HepG2 (cell line): ENCODE data around the gene PRSS48. TPM values are rescaled to one million over a fixed set of nuclear protein-coding genes. Genes with fewer than 3 reads are reported as not detected.
A peak's percentile ranks its signal among the peaks of the same experiment; 100 is the strongest.

Source experiments
- ARID5B ChIP-seq: IDR thresholded peaks from 2 replicates; pipeline ENCODE4 v1.4.0; 2020; ENCODE audit warnings: mild to moderate bottlenecking, missing genetic modification reagents
- ATF6 ChIP-seq: sonication (generic); formaldehyde crosslinking; conservative IDR thresholded peaks from 2 replicates; pipeline ENCODE4 v1.4.0; 2020; ENCODE audit warnings: missing genetic modification reagents
- E2F1 ChIP-seq: sonication (generic); formaldehyde crosslinking; IDR thresholded peaks from 2 replicates; pipeline ENCODE4 v1.5.0; 2020; ENCODE audit warnings: missing genetic modification reagents
- MYC ChIP-seq: sonication (generic); formaldehyde crosslinking; IDR thresholded peaks from 2 replicates; pipeline ENCODE4 v1.9.0; 2021; ENCODE audit warnings: missing genetic modification reagents, borderline replicate concordance
- NCOR1 ChIP-seq: fragments of 200-600 bp; sonication (generic); IDR thresholded peaks from 2 replicates; pipeline ENCODE4 v1.7.0; 2017; ENCODE audit warnings: antibody characterized with exemption, low read length, borderline replicate concordance
- POLR2AphosphoS2 ChIP-seq: IDR thresholded peaks from 2 replicates; pipeline ENCODE4 v1.6.1; 2011; ENCODE audit warnings: low read depth, low read length, improper control_type of control experiment
- RFX5 ChIP-seq: IDR thresholded peaks from 2 replicates; pipeline ENCODE4 v1.6.1; 2011; ENCODE audit warnings: low read depth, low read length, improper control_type of control experiment
- SIN3B ChIP-seq: fragments of 150-350 bp; IDR thresholded peaks from 2 replicates; pipeline ENCODE4 v1.6.1; 2014; ENCODE audit warnings: low read length
- SMYD3 ChIP-seq: sonication (generic); formaldehyde crosslinking; IDR thresholded peaks from 2 replicates; pipeline ENCODE4 v1.8.1; 2023; ENCODE audit warnings: mild to moderate bottlenecking, missing genetic modification reagents
- SOX6 ChIP-seq, 2 experiments: fragments of 450-650 bp in 1 of 2; sonication (generic) in 1 of 2; formaldehyde crosslinking in 1 of 2; IDR thresholded peaks; 2 replicates each; pipeline versions ENCODE4 v1.4.0 to v1.6.1; 2017 to 2020; ENCODE audit warnings: antibody characterized with exemption in 1 of 2, mild to moderate bottlenecking in 1 of 2, missing genetic modification reagents in 1 of 2
- SP1 ChIP-seq, 2 experiments: fragments of 450-650 bp in 1 of 2; sonication (generic) in 1 of 2; formaldehyde crosslinking in 1 of 2; IDR thresholded peaks; 2 replicates each; pipeline versions ENCODE4 v1.4.0 to v1.6.1; 2016 to 2020; ENCODE audit warnings: missing genetic modification reagents in 1 of 2
- TBL1XR1 ChIP-seq: fragments of 150-350 bp; IDR thresholded peaks from 2 replicates; pipeline ENCODE4 v1.6.1; 2014; ENCODE audit warnings: borderline replicate concordance, low read length; ENCODE audit not compliant: partially characterized antibody
- TFE3 ChIP-seq: IDR thresholded peaks from 2 replicates; pipeline ENCODE4 v1.6.1; 2016
- ZKSCAN5 ChIP-seq: sonication (generic); formaldehyde crosslinking; IDR thresholded peaks from 2 replicates; pipeline ENCODE4 v1.5.1; 2020; ENCODE audit warnings: mild to moderate bottlenecking, missing genetic modification reagents
- ZMYM2 ChIP-seq: sonication (generic); formaldehyde crosslinking; IDR thresholded peaks from 2 replicates; pipeline ENCODE4 v1.8.0; 2022; ENCODE audit warnings: mild to moderate bottlenecking, missing genetic modification reagents
- ZNF143 ChIP-seq: sonication (generic); formaldehyde crosslinking; IDR thresholded peaks from 2 replicates; pipeline ENCODE4 v1.4.0; 2020; ENCODE audit warnings: missing genetic modification reagents
- ZNF24 ChIP-seq: fragments of 450-650 bp; IDR thresholded peaks from 2 replicates; pipeline ENCODE4 v1.6.1; 2017; ENCODE audit warnings: antibody characterized with exemption, mild to moderate bottlenecking
- ZNF367 ChIP-seq: sonication (generic); formaldehyde crosslinking; IDR thresholded peaks from 2 replicates; pipeline ENCODE4 v1.4.0; 2020; ENCODE audit warnings: missing genetic modification reagents, borderline replicate concordance
- ZNF451 ChIP-seq: sonication (generic); formaldehyde crosslinking; IDR thresholded peaks from 2 replicates; pipeline ENCODE4 v1.5.0; 2020; ENCODE audit warnings: mild to moderate bottlenecking, missing genetic modification reagents
- ZNF772 ChIP-seq: sonication (generic); formaldehyde crosslinking; IDR thresholded peaks from 2 replicates; pipeline ENCODE4 v1.5.0; 2020; ENCODE audit warnings: mild to moderate bottlenecking, missing genetic modification reagents
- ZSCAN21 ChIP-seq: sonication (generic); formaldehyde crosslinking; IDR thresholded peaks from 2 replicates; pipeline ENCODE4 v1.8.0; 2022; ENCODE audit warnings: mild to moderate bottlenecking, missing genetic modification reagents, moderate library complexity, borderline replicate concordance
- polyA plus RNA-seq, 8 experiments: library from polyadenylated mRNA; depleted of rRNA in 3 of 8; stranded (reverse) in 7 of 8; unstranded in 1 of 8; fragments of >200 nt; fragmentation: Illumina TruSeq in 4 of 8; extraction: Trizol in 4 of 8; gene quantifications; 2 replicates each; pipeline versions ENCODE4 v1.2.1 to v1.2.3, GENCODE V29; 2011 to 2016; ENCODE audit warnings: low read depth in 4 of 8, missing spikeins in 1 of 8, mixed read lengths in 1 of 8; ENCODE audit not compliant: insufficient read depth in 1 of 8
- total RNA-seq, 5 experiments: library from RNA; depleted of rRNA; stranded (reverse); fragments of >200 nt; fragmentation: Illumina TruSeq; extraction: Trizol; gene quantifications; 2 replicates each; pipeline ENCODE4 v1.2.3, GENCODE V29; 2016; ENCODE audit warnings: low read depth in 1 of 5

Gene PRSS48
- total and polyA plus RNA-seq, 2 of the 13 experiments (the other 11 are each of a cell fraction or from before 2014, with no cell fraction given) = not detected

GRCh38 chr4:151325111-151325948 lies 48.4 kb downstream of the PRSS48 start, which contains the start of gene SH3D19 (continued):
- TF ChIP-seq ATF6 (CRISPR knock-in tag) (peak; percentile 87), ZNF143 (CRISPR knock-in tag) (peak; percentile 47; the same call in 1 of the 2 replicates), RFX5 (no peak), TFE3 (peak; percentile 88), ZNF24 (no peak), ZSCAN21 (CRISPR knock-in tag) (peak; percentile 47; the same call in 1 of the 2 replicates), SOX6 (IDR thresholded peaks at IDR 0.05) (no peak), SOX6 (CRISPR knock-in tag; IDR thresholded peaks at IDR 0.05) (peak; percentile 98), MYC (CRISPR knock-in tag) (peak; percentile 87), ZNF772 (CRISPR knock-in tag) (peak; percentile 43; the same call in 1 of the 2 replicates), E2F1 (CRISPR knock-in tag) (peak; percentile 63), ZNF451 (CRISPR knock-in tag) (peak; percentile 83), SIN3B (no peak), SP1 (IDR thresholded peaks at IDR 0.05) (no peak), SP1 (CRISPR knock-in tag; IDR thresholded peaks at IDR 0.05) (peak; percentile 67), ZMYM2 (CRISPR knock-in tag) (peak; percentile 92; the same call in 1 of the 2 replicates), POLR2AphosphoS2 (0 out of 2 replicates have a peak, but pooled peaks have one; percentile 27), SMYD3 (CRISPR knock-in tag) (peak; percentile 94), NCOR1 (peak; percentile 83; the same call in 1 of the 2 replicates), ARID5B (CRISPR knock-in tag) (peak; percentile 93), ZKSCAN5 (peak; percentile 21; the same call in 1 of the 2 replicates), TBL1XR1 (peak; percentile 64), ZNF367 (CRISPR knock-in tag) (no peak)
